HL-60 (cell line): ENCODE results near the gene GDF7.

Experiments
- DNase-seq, 2 experiments: peaks; one replicate each; pipeline ENCODE4 v3.0.0-alpha.2; 2010 to 2020; ENCODE audit warnings: low read depth in 1 of 2, low spot score in 1 of 2
- H3K27ac ChIP-seq: fragments of 250-450 bp; sonication (Bioruptor Pico); replicated peaks from 2 replicates; pipeline ENCODE4 v1.5.1; 2020; ENCODE audit warnings: mild to moderate bottlenecking, moderate library complexity
- H3K27me3 ChIP-seq: fragments of 250-450 bp; sonication (Bioruptor Pico); 2 replicates; pipeline ENCODE4 v1.5.1; 2021; ENCODE audit warnings: mild to moderate bottlenecking, moderate library complexity; ENCODE audit not compliant: insufficient read depth, poor library complexity, severe bottlenecking
- H3K4me3 ChIP-seq: replicated peaks from 2 replicates; pipeline ENCODE4 v1.5.1; 2011; ENCODE audit warnings: mild to moderate bottlenecking, control low read depth, low read length; ENCODE audit not compliant: insufficient read depth
- GABPA ChIP-seq: IDR thresholded peaks from 2 replicates; pipeline ENCODE4 v1.6.1; 2012; ENCODE audit warnings: low read depth
- POLR2AphosphoS5 ChIP-seq: IDR thresholded peaks from 2 replicates; pipeline ENCODE4 v1.6.1; 2012; ENCODE audit warnings: low read depth
- SPI1 ChIP-seq: IDR thresholded peaks from 2 replicates; pipeline ENCODE4 v1.6.1; 2012; ENCODE audit warnings: low read depth, mild to moderate bottlenecking, borderline replicate concordance
- TF ChIP-seq, protein P1 (sequence below): IDR thresholded peaks from 2 replicates; pipeline ENCODE4 v1.6.1; 2012; ENCODE audit warnings: low read depth; ENCODE audit not compliant: insufficient replicate concordance
- TF ChIP-seq, protein P2 (sequence below): IDR thresholded peaks from one replicate; pipeline ENCODE4 v1.5.1; 2011; ENCODE audit warnings: low read length, control low read depth, inconsistent platforms; ENCODE audit not compliant: insufficient read depth

Gene GDF7

DNA sequence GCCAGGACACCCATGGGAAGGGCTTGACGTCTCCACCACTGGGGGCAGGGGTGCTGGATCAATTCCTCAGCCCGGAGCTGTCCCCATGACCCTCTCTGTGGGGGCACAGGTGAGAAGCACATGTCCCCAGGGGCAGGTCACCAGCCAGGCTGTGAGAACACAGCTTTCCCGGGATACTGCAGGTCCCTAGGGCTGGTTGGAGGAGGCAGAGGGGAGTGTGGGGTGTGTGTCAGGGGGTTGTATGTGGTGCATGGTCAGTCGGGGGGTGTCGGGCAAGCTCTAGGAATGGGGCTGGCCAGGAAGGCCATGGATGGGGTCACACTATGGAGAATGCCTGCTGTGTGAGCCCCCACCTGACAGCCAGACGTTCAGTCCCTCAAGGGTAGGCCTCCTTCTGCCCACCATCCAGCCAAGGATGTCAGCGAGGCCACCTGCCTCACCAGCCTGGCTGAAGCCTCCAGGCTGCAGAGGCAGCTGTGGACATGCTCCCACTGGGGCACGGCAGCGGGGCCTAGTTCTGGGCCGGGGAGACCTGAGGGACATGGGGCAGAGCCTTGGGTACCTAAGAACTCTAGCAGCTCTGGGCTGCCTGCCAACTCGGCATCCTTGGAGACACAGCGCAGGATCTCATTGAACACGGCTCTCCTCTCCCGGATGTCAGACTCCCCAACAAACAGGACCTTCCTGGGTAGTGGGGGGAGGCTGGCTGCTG is 26.4 kb upstream of the GDF7 start:
- no peak for TF ChIP-seq GABPA
- TF ChIP-seq, protein P1, sequence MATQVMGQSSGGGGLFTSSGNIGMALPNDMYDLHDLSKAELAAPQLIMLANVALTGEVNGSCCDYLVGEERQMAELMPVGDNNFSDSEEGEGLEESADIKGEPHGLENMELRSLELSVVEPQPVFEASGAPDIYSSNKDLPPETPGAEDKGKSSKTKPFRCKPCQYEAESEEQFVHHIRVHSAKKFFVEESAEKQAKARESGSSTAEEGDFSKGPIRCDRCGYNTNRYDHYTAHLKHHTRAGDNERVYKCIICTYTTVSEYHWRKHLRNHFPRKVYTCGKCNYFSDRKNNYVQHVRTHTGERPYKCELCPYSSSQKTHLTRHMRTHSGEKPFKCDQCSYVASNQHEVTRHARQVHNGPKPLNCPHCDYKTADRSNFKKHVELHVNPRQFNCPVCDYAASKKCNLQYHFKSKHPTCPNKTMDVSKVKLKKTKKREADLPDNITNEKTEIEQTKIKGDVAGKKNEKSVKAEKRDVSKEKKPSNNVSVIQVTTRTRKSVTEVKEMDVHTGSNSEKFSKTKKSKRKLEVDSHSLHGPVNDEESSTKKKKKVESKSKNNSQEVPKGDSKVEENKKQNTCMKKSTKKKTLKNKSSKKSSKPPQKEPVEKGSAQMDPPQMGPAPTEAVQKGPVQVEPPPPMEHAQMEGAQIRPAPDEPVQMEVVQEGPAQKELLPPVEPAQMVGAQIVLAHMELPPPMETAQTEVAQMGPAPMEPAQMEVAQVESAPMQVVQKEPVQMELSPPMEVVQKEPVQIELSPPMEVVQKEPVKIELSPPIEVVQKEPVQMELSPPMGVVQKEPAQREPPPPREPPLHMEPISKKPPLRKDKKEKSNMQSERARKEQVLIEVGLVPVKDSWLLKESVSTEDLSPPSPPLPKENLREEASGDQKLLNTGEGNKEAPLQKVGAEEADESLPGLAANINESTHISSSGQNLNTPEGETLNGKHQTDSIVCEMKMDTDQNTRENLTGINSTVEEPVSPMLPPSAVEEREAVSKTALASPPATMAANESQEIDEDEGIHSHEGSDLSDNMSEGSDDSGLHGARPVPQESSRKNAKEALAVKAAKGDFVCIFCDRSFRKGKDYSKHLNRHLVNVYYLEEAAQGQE, result no peak
- TF ChIP-seq, protein P2, sequence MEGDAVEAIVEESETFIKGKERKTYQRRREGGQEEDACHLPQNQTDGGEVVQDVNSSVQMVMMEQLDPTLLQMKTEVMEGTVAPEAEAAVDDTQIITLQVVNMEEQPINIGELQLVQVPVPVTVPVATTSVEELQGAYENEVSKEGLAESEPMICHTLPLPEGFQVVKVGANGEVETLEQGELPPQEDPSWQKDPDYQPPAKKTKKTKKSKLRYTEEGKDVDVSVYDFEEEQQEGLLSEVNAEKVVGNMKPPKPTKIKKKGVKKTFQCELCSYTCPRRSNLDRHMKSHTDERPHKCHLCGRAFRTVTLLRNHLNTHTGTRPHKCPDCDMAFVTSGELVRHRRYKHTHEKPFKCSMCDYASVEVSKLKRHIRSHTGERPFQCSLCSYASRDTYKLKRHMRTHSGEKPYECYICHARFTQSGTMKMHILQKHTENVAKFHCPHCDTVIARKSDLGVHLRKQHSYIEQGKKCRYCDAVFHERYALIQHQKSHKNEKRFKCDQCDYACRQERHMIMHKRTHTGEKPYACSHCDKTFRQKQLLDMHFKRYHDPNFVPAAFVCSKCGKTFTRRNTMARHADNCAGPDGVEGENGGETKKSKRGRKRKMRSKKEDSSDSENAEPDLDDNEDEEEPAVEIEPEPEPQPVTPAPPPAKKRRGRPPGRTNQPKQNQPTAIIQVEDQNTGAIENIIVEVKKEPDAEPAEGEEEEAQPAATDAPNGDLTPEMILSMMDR, result no peak
- no peak for TF ChIP-seq SPI1
- no peak for TF ChIP-seq POLR2AphosphoS5
- no peaks in the 10 kb centered on the region for H3K27me3 ChIP-seq
- H3K27ac ChIP-seq, result no peak overlapping the region
- no peak overlapping the region for H3K4me3 ChIP-seq
- no peak for DNase-seq

DNA sequence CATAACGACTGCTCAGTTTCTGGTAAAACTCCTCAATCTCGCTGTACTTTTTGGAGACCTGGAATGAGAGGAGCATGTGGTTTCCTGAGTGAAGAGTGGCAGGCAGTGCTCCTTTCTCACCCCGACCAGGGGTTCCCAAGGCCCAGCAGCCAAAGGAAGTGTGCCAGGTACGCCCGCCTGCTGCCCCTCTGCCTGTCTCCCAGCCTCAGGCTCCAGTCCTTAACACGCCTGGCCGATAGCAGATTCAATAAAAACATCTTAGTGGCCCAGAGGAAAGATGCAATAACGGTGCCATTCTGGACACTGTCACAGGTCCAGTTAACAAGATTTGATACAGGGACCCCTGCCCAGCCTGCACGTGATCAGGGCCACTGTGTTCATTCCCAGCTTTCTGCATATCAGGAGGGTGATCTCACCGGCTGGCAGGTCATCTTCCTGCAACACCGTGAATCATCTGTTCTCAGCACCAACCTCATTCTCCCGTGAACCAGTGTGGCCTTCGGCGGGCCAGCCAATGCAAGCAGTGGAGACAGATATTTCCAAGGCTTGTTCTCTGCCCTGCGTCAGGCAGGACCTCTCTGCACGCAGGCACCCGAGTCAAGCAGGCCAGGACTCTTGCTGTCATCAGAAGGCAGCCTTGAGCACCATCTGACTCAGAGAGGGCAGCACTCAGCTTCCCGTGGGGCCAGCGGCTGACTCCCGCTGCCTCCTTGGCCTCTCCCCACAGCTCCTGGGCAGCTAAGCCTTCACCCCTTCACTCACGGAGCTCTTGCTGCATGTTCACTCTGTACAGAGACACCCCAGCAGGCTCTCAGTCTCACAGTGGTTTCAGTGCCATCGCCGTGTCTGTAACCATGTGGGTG is 25.6 kb upstream of the GDF7 start:
- no peak overlapping the region for H3K4me3 ChIP-seq
- no peaks in the 10 kb centered on the region for H3K27me3 ChIP-seq
- no peak for TF ChIP-seq GABPA
- TF ChIP-seq, protein P1, result no peak
- TF ChIP-seq POLR2AphosphoS5, result no peak
- TF ChIP-seq, protein P2, result no peak
- no peak for TF ChIP-seq SPI1
- no peak overlapping the region for H3K27ac ChIP-seq
- no peak for DNase-seq

DNA sequence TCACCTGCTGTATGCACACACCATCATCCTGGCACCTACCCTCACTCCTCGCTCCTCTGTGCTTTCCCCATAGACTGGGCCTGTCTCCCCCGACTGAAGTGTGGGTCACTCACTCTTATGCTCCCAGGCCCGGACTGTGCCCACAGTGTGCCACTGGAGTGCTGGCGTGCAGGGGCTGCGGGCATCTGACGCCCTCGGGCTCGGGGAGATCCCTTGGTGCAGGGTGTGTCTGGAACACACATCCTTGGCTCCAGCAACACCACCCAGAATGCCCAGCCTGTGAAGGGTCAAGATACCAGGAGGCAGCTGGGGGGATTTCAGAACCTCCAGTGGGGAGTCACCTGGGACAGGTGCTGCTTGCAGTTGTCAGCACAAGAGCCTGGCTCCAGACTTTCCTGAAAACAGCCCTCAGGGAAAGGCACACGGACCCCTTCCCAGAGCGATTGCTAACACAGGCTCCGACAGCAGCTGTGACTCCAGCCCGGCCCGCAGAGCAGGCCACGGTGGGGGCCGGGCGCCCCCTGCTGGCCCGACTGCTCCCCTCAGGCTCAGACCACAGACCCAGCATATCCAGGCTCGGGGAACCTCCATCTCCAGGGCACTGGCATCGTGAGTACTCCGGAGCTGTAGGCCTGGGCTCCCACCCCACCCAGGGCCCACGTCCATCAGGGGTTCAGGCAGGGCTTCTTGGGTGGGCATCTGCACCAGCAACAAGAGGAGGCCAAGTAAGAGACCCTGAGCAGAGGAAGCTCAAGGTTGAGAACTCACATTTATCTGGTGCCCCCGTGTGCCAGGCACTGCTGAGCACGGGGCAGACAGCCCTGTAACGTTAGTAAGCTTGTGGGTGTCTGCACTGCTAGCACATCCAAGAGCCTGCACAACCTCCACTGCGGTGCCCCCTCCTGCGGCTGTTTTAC is 24.6 kb upstream of the GDF7 start:
- H3K27me3 ChIP-seq, result no peaks in the 10 kb centered on the region
- TF ChIP-seq GABPA, result no peak
- TF ChIP-seq, protein P2, result peak; percentile 61
- H3K27ac ChIP-seq, result no peak overlapping the region
- no peak overlapping the region for H3K4me3 ChIP-seq
- peak in 1 of 2 experiments; percentile 50 for DNase-seq
